ENCODE measurements around the gene PSMF1.

DNA sequence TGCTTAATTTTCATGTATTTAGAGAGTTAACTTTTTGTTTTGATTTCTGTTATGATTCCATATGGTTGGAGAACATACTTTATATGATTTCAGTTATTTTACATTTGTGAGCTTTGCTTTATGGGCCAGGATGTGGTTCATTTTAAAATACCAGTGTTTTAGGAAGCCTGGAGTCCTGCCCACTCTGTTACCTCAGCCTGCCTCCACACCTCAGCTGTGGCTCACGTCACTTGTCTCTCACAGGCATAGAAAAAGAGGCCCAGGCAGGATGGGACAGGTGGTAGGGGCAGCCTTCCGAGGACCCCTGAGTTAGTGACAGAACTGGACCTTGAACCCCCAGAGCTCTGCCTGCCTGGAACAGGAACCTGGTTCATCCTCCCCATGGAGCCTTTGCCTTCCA, 16.0 kb downstream of the PSMF1 start:
- TF ChIP-seq ZNF384 (IDR thresholded peaks at IDR 0.05) (no peak), SUZ12 (IDR thresholded peaks at IDR 0.05) (no peak), FOXK2 (IDR thresholded peaks at IDR 0.05) (no peak), FOXM1 (IDR thresholded peaks at IDR 0.05; ENCODE audit: borderline replicate concordance) (no peak), NFRKB (IDR thresholded peaks at IDR 0.05) (no peak), FOXA1 (IDR thresholded peaks at IDR 0.05) (no peak)
